ENCODE data around the gene ANKS3.

Gene ANKS3, protein sequence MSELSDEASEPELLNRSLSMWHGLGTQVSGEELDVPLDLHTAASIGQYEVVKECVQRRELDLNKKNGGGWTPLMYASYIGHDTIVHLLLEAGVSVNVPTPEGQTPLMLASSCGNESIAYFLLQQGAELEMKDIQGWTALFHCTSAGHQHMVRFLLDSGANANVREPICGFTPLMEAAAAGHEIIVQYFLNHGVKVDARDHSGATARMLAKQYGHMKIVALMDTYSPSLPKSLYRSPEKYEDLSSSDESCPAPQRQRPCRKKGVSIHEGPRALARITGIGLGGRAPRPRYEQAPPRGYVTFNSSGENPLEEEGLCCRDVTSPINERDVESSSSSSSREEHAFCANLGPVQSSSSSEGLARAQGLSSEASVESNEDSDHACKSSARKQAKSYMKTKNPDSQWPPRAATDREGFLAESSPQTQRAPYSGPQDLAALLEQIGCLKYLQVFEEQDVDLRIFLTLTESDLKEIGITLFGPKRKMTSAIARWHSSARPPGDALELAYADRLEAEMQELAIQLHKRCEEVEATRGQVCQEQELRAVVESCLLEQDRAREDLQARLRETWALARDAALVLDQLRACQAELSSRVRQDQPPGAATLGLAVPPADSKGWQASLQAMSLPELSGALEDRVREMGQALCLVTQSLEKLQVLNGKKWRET

GRCh38 chr16:4734063-4734729 lies at the start of gene ANKS3, which contains the start of gene DNAAF8:
ANKS3 (minus strand) TSS chr16:4734271; CDS start chr16:4730149, 4,122 bp downstream.
DNAAF8 (plus strand) TSS chr16:4734537; CDS start chr16:4736515, 1,978 bp downstream.
- TF ChIP-seq EP300 (IDR thresholded peaks at IDR 0.05; ENCODE audit: borderline replicate concordance) (no peak), TAF1 (IDR thresholded peaks at IDR 0.05; ENCODE audit: low read depth) (peak; percentile 49), CREB1 (IDR thresholded peaks at IDR 0.05; ENCODE audit: low read depth) (no peak), ZBTB7A (IDR thresholded peaks at IDR 0.05; ENCODE audit: low read depth) (no peak), YY1 (IDR thresholded peaks at IDR 0.05; ENCODE audit: low read depth) (no peak; the same call in 1 of the 2 replicates), MAX (IDR thresholded peaks at IDR 0.05) (peak; percentile 72; the same call in 1 of the 2 replicates), REST (IDR thresholded peaks at IDR 0.05; ENCODE audit: low read depth) (peak; percentile 53), TCF12 (IDR thresholded peaks at IDR 0.05; ENCODE audit: low read depth) (peak; percentile 68), FOXM1 (IDR thresholded peaks at IDR 0.05; ENCODE audit: borderline replicate concordance, low read depth) (no peak), TEAD4 (IDR thresholded peaks at IDR 0.05) (peak; percentile 76), EGR1 (IDR thresholded peaks at IDR 0.05) (no peak)
- TF ChIP-seq, protein P1, sequence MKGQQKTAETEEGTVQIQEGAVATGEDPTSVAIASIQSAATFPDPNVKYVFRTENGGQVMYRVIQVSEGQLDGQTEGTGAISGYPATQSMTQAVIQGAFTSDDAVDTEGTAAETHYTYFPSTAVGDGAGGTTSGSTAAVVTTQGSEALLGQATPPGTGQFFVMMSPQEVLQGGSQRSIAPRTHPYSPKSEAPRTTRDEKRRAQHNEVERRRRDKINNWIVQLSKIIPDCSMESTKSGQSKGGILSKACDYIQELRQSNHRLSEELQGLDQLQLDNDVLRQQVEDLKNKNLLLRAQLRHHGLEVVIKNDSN (IDR thresholded peaks at IDR 0.05): no peak

DNA sequence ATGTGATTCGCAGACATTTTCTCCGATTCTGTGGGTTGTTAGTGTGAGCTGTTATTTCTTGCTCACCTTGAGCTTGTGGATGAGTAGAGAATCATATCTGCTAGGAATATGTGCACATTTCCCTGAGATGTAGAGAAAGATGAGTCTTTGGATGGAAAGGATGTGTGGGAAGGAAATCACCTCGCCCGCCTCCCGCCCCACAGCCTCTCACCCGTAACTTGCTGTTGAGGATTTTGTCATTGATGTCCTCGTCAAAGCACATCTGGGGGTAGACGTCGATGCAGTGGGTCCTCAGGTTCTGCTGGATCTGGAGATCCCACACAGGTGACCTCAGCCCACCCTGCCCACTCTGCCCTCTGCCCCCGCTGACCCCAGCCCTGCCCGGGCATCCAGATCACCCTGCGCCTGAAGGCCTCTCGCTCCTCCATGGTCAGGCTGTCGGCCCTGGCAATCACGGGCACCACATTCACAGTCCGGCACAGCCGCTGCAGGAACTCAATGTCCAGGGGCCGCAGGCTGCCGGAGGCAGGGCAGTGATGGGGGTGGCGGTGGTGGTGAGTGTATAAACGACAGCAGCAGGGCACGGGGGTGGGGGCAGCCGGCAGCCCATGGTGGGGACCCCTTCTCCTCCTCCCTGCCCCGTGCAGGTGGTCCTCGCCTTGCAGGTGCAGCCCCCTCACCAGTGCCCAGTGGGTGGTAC lies 49.3 kb upstream of the ANKS3 start:
- TF ChIP-seq YY1 (IDR thresholded peaks at IDR 0.05; ENCODE audit: low read depth) (no peak), EGR1 (IDR thresholded peaks at IDR 0.05) (no peak), CREB1 (IDR thresholded peaks at IDR 0.05; ENCODE audit: low read depth) (no peak), TEAD4 (IDR thresholded peaks at IDR 0.05) (no peak), MAX (IDR thresholded peaks at IDR 0.05) (no peak), EP300 (IDR thresholded peaks at IDR 0.05; ENCODE audit: borderline replicate concordance) (no peak), CEBPB (IDR thresholded peaks at IDR 0.05) (no peak)

DNA sequence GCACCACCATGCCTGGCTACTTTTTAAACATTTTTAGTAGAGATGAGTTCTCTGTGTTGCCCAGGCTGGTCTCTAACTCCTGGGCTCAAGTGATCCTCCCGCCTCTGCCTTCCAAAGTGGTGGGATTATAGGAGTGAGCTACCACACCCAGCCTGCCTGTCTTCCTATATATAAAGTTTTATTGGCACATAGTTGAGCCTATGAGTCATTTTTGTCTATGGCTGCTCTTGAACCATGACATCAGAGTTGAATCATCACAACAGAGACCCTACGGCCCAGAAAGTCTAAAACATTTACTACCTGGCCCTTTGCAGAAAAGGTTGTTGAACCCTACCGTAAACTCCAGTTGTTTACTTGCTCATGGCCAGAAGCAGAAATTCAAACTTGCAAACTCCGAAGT lies 46.2 kb upstream of the ANKS3 start:
- no peak for TF ChIP-seq EP300 (IDR thresholded peaks at IDR 0.05; ENCODE audit: borderline replicate concordance)
- TF ChIP-seq RAD21 (IDR thresholded peaks at IDR 0.05; ENCODE audit: low read depth): no peak
- TF ChIP-seq MAX (IDR thresholded peaks at IDR 0.05): no peak
- no peak for TF ChIP-seq YY1 (IDR thresholded peaks at IDR 0.05; ENCODE audit: low read depth)
- TF ChIP-seq TEAD4 (IDR thresholded peaks at IDR 0.05): no peak
- TF ChIP-seq TAF1 (IDR thresholded peaks at IDR 0.05; ENCODE audit: low read depth): no peak
- TF ChIP-seq TCF12 (IDR thresholded peaks at IDR 0.05; ENCODE audit: low read depth): no peak
- TF ChIP-seq ZBTB7A (IDR thresholded peaks at IDR 0.05; ENCODE audit: low read depth): no peak
- TF ChIP-seq EGR1 (IDR thresholded peaks at IDR 0.05): no peak
- no peak for TF ChIP-seq CREB1 (IDR thresholded peaks at IDR 0.05; ENCODE audit: low read depth)
- TF ChIP-seq NFIC (IDR thresholded peaks at IDR 0.05): no peak
- no peak for TF ChIP-seq FOXM1 (IDR thresholded peaks at IDR 0.05; ENCODE audit: borderline replicate concordance, low read depth)
- TF ChIP-seq REST (IDR thresholded peaks at IDR 0.05; ENCODE audit: low read depth): no peak
- TF ChIP-seq, protein P1 (IDR thresholded peaks at IDR 0.05): no peak
- no peak for TF ChIP-seq CEBPB (IDR thresholded peaks at IDR 0.05)

- TF ChIP-seq TEAD4 (IDR thresholded peaks at IDR 0.05) (no peak), TCF12 (IDR thresholded peaks at IDR 0.05; ENCODE audit: low read depth) (no peak), RAD21 (IDR thresholded peaks at IDR 0.05; ENCODE audit: low read depth) (no peak), ZBTB7A (IDR thresholded peaks at IDR 0.05; ENCODE audit: low read depth) (no peak), CREB1 (IDR thresholded peaks at IDR 0.05; ENCODE audit: low read depth) (no peak), FOXM1 (IDR thresholded peaks at IDR 0.05; ENCODE audit: borderline replicate concordance, low read depth) (no peak), CEBPB (IDR thresholded peaks at IDR 0.05) (no peak), NFIC (IDR thresholded peaks at IDR 0.05) (no peak), REST (IDR thresholded peaks at IDR 0.05; ENCODE audit: low read depth) (no peak), TAF1 (IDR thresholded peaks at IDR 0.05; ENCODE audit: low read depth) (no peak), EGR1 (IDR thresholded peaks at IDR 0.05) (no peak), YY1 (IDR thresholded peaks at IDR 0.05; ENCODE audit: low read depth) (no peak), EP300 (IDR thresholded peaks at IDR 0.05; ENCODE audit: borderline replicate concordance) (no peak), MAX (IDR thresholded peaks at IDR 0.05) (no peak)
- TF ChIP-seq, protein P1 (IDR thresholded peaks at IDR 0.05): no peak
Observed at GRCh38 chr16:4778050-4778392, 44.0 kb upstream of the ANKS3 start.
